ENCODE measurements around the gene TOMM34. TPM values are rescaled to one million over a fixed set of nuclear protein-coding genes. Genes with fewer than 3 reads are reported as not detected.
A peak's percentile ranks its signal among the peaks of the same experiment; 100 is the strongest.

TOMM34 gene
- total and polyA plus RNA-seq, 9 of the 15 experiments (the other 6 are each of a cell fraction or from before 2014, with no cell fraction given): 18.1 to 69.4 (median 41.7) TPM

GRCh38 chr20:44910690-44911262, 49.4 kb downstream of the TOMM34 start (continued):
- TF ChIP-seq SAFB2 (IDR thresholded peaks at IDR 0.05; ENCODE audit: borderline replicate concordance, low read depth, low read length, severe bottlenecking) (no peak), PHF8 (IDR thresholded peaks at IDR 0.05; ENCODE audit: borderline replicate concordance, low read length) (no peak), MYC (IDR thresholded peaks at IDR 0.05; ENCODE audit: low read depth, low read length) (0 out of 2 replicates have a peak, but pooled peaks have one; percentile 2), MYC (CRISPR knock-in tag; IDR thresholded peaks at IDR 0.05; ENCODE audit: borderline replicate concordance, low read depth) (no peak), ZNF639 (CRISPR knock-in tag; conservative IDR thresholded peaks at IDR 0.05 in 1 of 2, IDR thresholded peaks at IDR 0.05 in 1 of 2) (peak in 1 of 2 experiments; percentile 16; a peak in 1 of 4 replicates)

GRCh38 chr20:44909872-44910689, 50.1 kb downstream of the TOMM34 start, which contains the start of gene PABPC1L:
PABPC1L (plus strand) TSS chr20:44910060; CDS start chr20:44910144, 84 bp downstream.
- FAIRE-seq: no peak
- Histone ChIP-seq H3K36me3 (ENCODE audit: control insufficient read depth, insufficient read depth, low read length) (peaks cover 65% of the 10 kb centered on the region), H3K27me3 (ENCODE audit: control insufficient read depth in 2 of 2, insufficient read depth in 2 of 2, low read length in 2 of 2) (no peaks in the 10 kb centered on the region), H3K9me1 (ENCODE audit: control insufficient read depth, insufficient read depth, low read length) (no peaks in the 10 kb centered on the region), H4K20me1 (replicated peaks; ENCODE audit: control insufficient read depth, insufficient read depth, low read length) (0 out of 2 replicates have a peak, but pooled peaks cover 3% of the 10 kb centered on the region), H3K9ac (ENCODE audit: insufficient read depth in 1 of 2, low read depth in 2 of 2, low read length in 2 of 2) (peak within 1 kb of the TSS; percentile 83 to 90), H3K4me2 (ENCODE audit: insufficient read depth, low read length) (peak within 1 kb of the TSS; percentile 89), H2AFZ (ENCODE audit: low read depth, low read length) (peak within 1 kb of the TSS; percentile 77), H3K4me1 (replicated peaks in 1 of 2; ENCODE audit: control insufficient read depth in 2 of 2, insufficient read depth in 2 of 2, low read length in 2 of 2) (peaks cover 14 to 24% of the 10 kb centered on the region in 2 experiments), H3K79me2 (ENCODE audit: control insufficient read depth, insufficient read depth, low read length) (peaks cover 20% of the 10 kb centered on the region), H3K4me3 (peak within 1 kb of the TSS; percentile 56), H3K27ac (ENCODE audit: extremely low read depth, low read depth, low read length) (peak within 1 kb of the TSS; percentile 80), H3K9me3 (replicated peaks; ENCODE audit: control insufficient read depth, insufficient read depth, low read depth, low read length) (no peaks in the 10 kb centered on the region)
- DNase-seq (ENCODE audit: extremely low read depth in 1 of 4, low spot score in 3 of 4): peak; percentile 88 to 97 (median 96)
- in situ Hi-C loops (cut with MboI) (no loop called here), intact Hi-C loops (cut with micrococcal nuclease) (loop anchor here (2.0 to 10.0 kb wide), 2 partner anchors 51 to 185 kb away; partner anchors contain the start of gene TOMM34)
- no TSS peak for BruUV-seq (replicated peaks)
- under 1% methylated on average over 32 of the region's 61 CpGs for WGBS (ENCODE audit: insufficient coverage, low coverage, missing lambda C conversion rate)
- ChIA-PET POLR2A (interaction anchor here (0.7 to 5.2 kb wide), 12 partner anchors 9 to 191 kb away, joined by 3 to 50 read pairs (median 5); partner anchors contain the start of gene YWHAB), CTCF (ENCODE audit: low intra/inter-chr PET ratio) (interaction anchor here (0.9 kb wide), 1 partner anchor 25 kb away, joined by 3 read pairs; the partner anchor contains the start of gene YWHAB)
- peak; percentile 93 for ATAC-seq
- TF ChIP-seq RB1 (IDR thresholded peaks at IDR 0.05; ENCODE audit: low read depth) (peak; percentile 56; the same call in 1 of the 2 replicates), USF1 (CRISPR knock-in tag; IDR thresholded peaks at IDR 0.05) (no peak; the same call in 1 of the 2 replicates), AFF4 (CRISPR knock-in tag; IDR thresholded peaks at IDR 0.05) (peak; percentile 41; the same call in 1 of the 2 replicates), GTF2F1 (IDR thresholded peaks at IDR 0.05; ENCODE audit: low read depth, low read length) (no peak)
